ENCODE measurements around the gene TFAM.

The TFAM gene

GRCh38 chr10:58436071-58436470, 50.9 kb downstream of the TFAM start:
- no peak for DNase-seq

- DNase-seq: no peak
These were observed 53.2 kb downstream of the TFAM start for GRCh38 chr10:58438340-58438871.

GRCh38 chr10:58438986-58439385, 53.8 kb downstream of the TFAM start:
- no peak for DNase-seq

- no peak for DNase-seq
These were observed 54.6 kb downstream of the TFAM start for GRCh38 chr10:58439632-58440364.

GRCh38 chr10:58440484-58440883, 55.3 kb downstream of the TFAM start:
- no peak for DNase-seq

- DNase-seq: no peak
These were observed 59.1 kb downstream of the TFAM start for GRCh38 chr10:58444321-58444720.

GRCh38 chr10:58444876-58445275, 59.7 kb downstream of the TFAM start:
- no peak for DNase-seq

GRCh38 chr10:58448121-58448935, 63.1 kb downstream of the TFAM start:
- DNase-seq: no peak

Measured in retina (tissue), 1 donor.